ENCODE results near the gene AMN. TPM values are rescaled to one million over a fixed set of nuclear protein-coding genes. Genes with fewer than 3 reads are reported as not detected.

The AMN gene
- total RNA-seq, 1 donor from 2014 or later = not detected

GRCh38 chr14:102905116-102906108 is 17.1 kb upstream of the AMN start:
- Mint-ChIP-seq H3K9me3 (ENCODE audit: unreplicated experiment) (no peaks in the 10 kb centered on the region), H3K27me3 (ENCODE audit: unreplicated experiment) (peaks cover 9% of the 10 kb centered on the region), H3K4me3 (ENCODE audit: unreplicated experiment) (no peak overlapping the region), H3K27ac (ENCODE audit: unreplicated experiment) (no peak overlapping the region), H3K36me3 (ENCODE audit: low read depth, unreplicated experiment) (peaks cover 21% of the 10 kb centered on the region), H3K4me1 (ENCODE audit: unreplicated experiment) (no peaks in the 10 kb centered on the region)
- no peak for TF ChIP-seq CTCF (IDR thresholded peaks at IDR 0.05; ENCODE audit: unreplicated experiment)
- no peak for DNase-seq (ENCODE audit: low spot score)

- H3K36me3 Mint-ChIP-seq (ENCODE audit: low read depth, unreplicated experiment) = peaks cover 26% of the 10 kb centered on the region
- no peak for TF ChIP-seq CTCF (IDR thresholded peaks at IDR 0.05; ENCODE audit: unreplicated experiment)
- no peaks in the 10 kb centered on the region for H3K4me1 Mint-ChIP-seq (ENCODE audit: unreplicated experiment)
- no peak overlapping the region for H3K4me3 Mint-ChIP-seq (ENCODE audit: unreplicated experiment)
- no peaks in the 10 kb centered on the region for H3K9me3 Mint-ChIP-seq (ENCODE audit: unreplicated experiment)
- no peak for DNase-seq (ENCODE audit: low spot score)
- peaks cover 13% of the 10 kb centered on the region for H3K27me3 Mint-ChIP-seq (ENCODE audit: unreplicated experiment)
- no peak overlapping the region for H3K27ac Mint-ChIP-seq (ENCODE audit: unreplicated experiment)
Observed at GRCh38 chr14:102906616-102907302, 15.7 kb upstream of the AMN start.

- DNase-seq (ENCODE audit: low spot score) = no peak
- Mint-ChIP-seq H3K36me3 (ENCODE audit: low read depth, unreplicated experiment) (peaks cover 26% of the 10 kb centered on the region), H3K4me3 (ENCODE audit: unreplicated experiment) (peak overlapping the region; percentile 50), H3K27ac (ENCODE audit: unreplicated experiment) (no peak overlapping the region), H3K27me3 (ENCODE audit: unreplicated experiment) (peaks cover 13% of the 10 kb centered on the region), H3K9me3 (ENCODE audit: unreplicated experiment) (no peaks in the 10 kb centered on the region), H3K4me1 (ENCODE audit: unreplicated experiment) (no peaks in the 10 kb centered on the region)
- TF ChIP-seq CTCF (IDR thresholded peaks at IDR 0.05; ENCODE audit: unreplicated experiment) = no peak
Observed at GRCh38 chr14:102907303-102907844, 15.1 kb upstream of the AMN start.

GRCh38 chr14:102907980-102908730 is 14.3 kb upstream of the AMN start:
- no peak for DNase-seq (ENCODE audit: low spot score)
- Mint-ChIP-seq H3K4me3 (ENCODE audit: unreplicated experiment) (peak overlapping the region; percentile 50), H3K27ac (ENCODE audit: unreplicated experiment) (no peak overlapping the region), H3K4me1 (ENCODE audit: unreplicated experiment) (no peaks in the 10 kb centered on the region), H3K9me3 (ENCODE audit: unreplicated experiment) (no peaks in the 10 kb centered on the region), H3K27me3 (ENCODE audit: unreplicated experiment) (peaks cover 12% of the 10 kb centered on the region), H3K36me3 (ENCODE audit: low read depth, unreplicated experiment) (peaks cover 26% of the 10 kb centered on the region)
- TF ChIP-seq CTCF (IDR thresholded peaks at IDR 0.05; ENCODE audit: unreplicated experiment) = no peak
